ENCODE measurements around the gene GLYATL1. TPM values are rescaled to one million over a fixed set of nuclear protein-coding genes. Genes with fewer than 3 reads are reported as not detected.

GLYATL1 gene
- polyA plus RNA-seq, 2 of the 4 experiments (the other 2 are of a cell fraction) = 0.10 TPM; not detected in 1

DNA sequence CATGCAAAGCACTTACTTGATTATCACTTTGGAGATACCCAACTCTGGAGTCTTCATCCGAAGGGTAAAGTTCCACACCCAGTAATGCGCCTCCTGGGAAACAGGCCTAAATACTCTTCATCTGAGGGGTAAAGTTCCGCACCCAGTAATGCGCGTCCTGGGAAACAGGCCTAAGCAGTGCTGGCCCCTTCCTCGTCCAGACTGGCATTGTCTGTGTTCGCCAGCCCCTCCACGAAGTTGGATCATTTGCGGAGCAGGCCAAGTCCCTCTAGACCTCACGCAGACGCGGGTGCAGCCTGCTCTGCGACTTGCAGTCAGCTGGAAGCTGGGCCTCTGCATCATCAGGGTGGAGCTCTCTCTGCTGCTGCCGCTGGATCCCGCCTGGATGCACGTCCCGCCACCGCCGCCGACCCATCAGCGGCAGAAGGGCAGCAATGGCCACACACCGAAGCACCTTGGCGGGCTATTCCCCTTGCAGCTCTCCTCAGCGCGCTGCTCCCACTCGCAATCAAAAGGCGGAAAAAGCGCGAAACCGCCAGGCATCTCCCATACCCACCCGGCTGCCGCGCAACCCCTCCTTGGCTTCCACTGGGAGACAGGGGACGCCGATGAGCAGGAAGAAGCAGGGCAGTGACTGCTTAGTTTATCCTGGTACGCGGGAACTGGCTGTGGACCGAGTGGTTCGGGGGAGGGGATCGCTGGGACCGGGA is 34.1 kb upstream of the GLYATL1 start:
- H3K4me2 ChIP-seq = peak overlapping the region; percentile 36; the same call in 2 of the 3 replicates
- ChIA-PET POLR2A (no interaction called here), CTCF (no interaction called here)
- H3K4me3 ChIP-seq = peak overlapping the region; percentile 42
- ATAC-seq (peak; percentile 59 to 67), DNase-seq (ENCODE audit: low read depth in 1 of 2, low spot score in 1 of 2) (no peak), FAIRE-seq (no peak)
- no peak for TF ChIP-seq RAD21 (conservative IDR thresholded peaks at IDR 0.05 in 1 of 2, IDR thresholded peaks at IDR 0.05 in 1 of 2)
- TF ChIP-seq, protein P1, sequence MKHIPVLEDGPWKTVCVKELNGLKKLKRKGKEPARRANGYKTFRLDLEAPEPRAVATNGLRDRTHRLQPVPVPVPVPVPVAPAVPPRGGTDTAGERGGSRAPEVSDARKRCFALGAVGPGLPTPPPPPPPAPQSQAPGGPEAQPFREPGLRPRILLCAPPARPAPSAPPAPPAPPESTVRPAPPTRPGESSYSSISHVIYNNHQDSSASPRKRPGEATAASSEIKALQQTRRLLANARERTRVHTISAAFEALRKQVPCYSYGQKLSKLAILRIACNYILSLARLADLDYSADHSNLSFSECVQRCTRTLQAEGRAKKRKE (CRISPR knock-in tag; IDR thresholded peaks at IDR 0.05; ENCODE audit: low read depth) = no peak
- TF ChIP-seq, protein P2, sequence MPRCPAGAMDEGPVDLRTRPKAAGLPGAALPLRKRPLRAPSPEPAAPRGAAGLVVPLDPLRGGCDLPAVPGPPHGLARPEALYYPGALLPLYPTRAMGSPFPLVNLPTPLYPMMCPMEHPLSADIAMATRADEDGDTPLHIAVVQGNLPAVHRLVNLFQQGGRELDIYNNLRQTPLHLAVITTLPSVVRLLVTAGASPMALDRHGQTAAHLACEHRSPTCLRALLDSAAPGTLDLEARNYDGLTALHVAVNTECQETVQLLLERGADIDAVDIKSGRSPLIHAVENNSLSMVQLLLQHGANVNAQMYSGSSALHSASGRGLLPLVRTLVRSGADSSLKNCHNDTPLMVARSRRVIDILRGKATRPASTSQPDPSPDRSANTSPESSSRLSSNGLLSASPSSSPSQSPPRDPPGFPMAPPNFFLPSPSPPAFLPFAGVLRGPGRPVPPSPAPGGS (IDR thresholded peaks at IDR 0.05) = no peak
- no peak for TF ChIP-seq FOSB (CRISPR knock-in tag; IDR thresholded peaks at IDR 0.05)
- TF ChIP-seq, protein P3, sequence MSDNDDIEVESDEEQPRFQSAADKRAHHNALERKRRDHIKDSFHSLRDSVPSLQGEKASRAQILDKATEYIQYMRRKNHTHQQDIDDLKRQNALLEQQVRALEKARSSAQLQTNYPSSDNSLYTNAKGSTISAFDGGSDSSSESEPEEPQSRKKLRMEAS (IDR thresholded peaks at IDR 0.05) = no peak; the same call in 1 of the 2 replicates
- WGBS (ENCODE audit: missing lambda C conversion rate) = 63% methylated on average over 31 of the region's 41 CpGs
- no peaks in the 10 kb centered on the region for H3K9me3 ChIP-seq
- H3K27ac ChIP-seq = peak overlapping the region in 1 of 2 experiments; percentile 42; a peak in 1 of 6 replicates
- no peaks in the 10 kb centered on the region for H3K4me1 ChIP-seq

DNA sequence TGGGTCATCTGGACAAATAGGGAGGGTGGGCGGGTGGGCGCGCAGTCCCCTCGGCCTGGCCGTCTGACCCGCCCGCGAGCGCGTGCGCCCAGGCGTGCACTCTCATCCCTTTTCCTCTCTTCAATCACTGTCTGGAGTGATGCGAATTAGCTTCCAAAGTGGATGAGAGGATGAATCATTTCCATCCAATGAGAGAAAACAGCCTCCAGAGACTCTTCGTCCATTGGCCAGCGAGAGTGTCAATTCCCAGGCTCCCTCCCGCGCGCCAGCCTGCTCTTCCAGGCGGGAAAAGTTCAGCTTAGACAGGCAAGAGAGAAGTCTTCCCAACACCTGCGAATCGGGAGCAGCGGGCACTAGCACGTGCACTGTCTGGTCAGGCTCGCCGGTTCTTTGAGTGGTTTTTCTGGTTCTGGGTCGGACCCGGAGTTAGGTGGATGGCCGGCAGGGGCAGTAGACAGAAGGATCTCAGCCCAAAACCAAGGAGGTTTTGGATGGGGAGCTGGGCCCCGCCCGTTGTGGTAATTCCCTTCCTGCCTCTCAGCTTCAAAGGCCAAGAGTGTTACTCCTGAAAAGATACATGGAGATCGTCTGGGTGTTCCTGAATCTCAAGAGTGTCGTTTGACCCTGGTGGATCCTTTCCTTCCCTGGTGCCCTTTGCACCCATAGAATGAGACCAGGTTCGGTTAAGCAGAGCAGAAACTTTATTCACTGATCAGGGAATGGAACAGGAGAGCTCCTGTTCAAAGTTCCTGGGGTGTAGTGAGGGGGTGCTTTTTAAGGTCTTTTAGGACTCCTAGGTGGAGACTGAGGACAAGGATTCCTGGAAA is 33.4 kb upstream of the GLYATL1 start:
- DNase-seq (ENCODE audit: low read depth in 1 of 2, low spot score in 1 of 2) = peak; percentile 48 to 75
- ATAC-seq = peak; percentile 77 to 90
- TF ChIP-seq, protein P4, sequence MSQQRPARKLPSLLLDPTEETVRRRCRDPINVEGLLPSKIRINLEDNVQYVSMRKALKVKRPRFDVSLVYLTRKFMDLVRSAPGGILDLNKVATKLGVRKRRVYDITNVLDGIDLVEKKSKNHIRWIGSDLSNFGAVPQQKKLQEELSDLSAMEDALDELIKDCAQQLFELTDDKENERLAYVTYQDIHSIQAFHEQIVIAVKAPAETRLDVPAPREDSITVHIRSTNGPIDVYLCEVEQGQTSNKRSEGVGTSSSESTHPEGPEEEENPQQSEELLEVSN (IDR thresholded peaks at IDR 0.05; ENCODE audit: borderline replicate concordance, low read depth) = peak; percentile 89
- TF ChIP-seq HOXB5 (CRISPR knock-in tag; IDR thresholded peaks at IDR 0.05) = no peak
- TF ChIP-seq, protein P3 (IDR thresholded peaks at IDR 0.05) = peak; percentile 47
- FAIRE-seq = no peak
- Histone ChIP-seq H3K4me3 (peak overlapping the region; percentile 42), H3K9me3 (no peaks in the 10 kb centered on the region), H3K27ac (peak overlapping the region in 1 of 2 experiments; percentile 42; a peak in 1 of 6 replicates), H3K4me2 (peak overlapping the region; percentile 36; the same call in 2 of the 3 replicates), H3K4me1 (no peaks in the 10 kb centered on the region)
- POLR2A ChIA-PET = no interaction called here
- 43% methylated on average over 33 of the region's 33 CpGs for WGBS (ENCODE audit: missing lambda C conversion rate)
- CTCF ChIA-PET = no interaction called here

DNA sequence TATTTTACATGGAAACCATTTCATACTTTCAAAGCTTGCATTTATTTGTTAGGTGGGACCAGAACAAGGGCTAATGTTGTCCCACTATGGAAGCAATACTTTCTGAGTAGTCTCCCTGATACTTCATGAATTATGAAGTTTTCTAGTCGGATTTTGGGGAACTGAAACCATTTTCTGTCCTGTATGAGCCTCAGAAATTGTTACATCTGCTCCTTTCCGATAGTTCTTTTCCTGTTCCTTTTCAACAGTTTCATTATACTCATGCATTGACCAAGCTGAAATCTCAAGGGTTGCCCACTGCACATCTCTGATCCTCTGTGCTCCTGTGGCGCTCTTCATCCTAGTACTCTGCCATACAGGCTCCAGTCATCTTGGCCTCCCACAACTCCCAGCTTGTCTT is 31.5 kb upstream of the GLYATL1 start:
- Histone ChIP-seq H3K9me3 (no peaks in the 10 kb centered on the region), H3K4me1 (no peaks in the 10 kb centered on the region), H3K4me2 (no peak overlapping the region), H3K4me3 (no peak overlapping the region), H3K27ac (no peak overlapping the region)
- no peak for FAIRE-seq
- CTCF ChIA-PET = no interaction called here
- no peak for ATAC-seq
- no peak for DNase-seq (ENCODE audit: low read depth in 1 of 2, low spot score in 1 of 2)
- TF ChIP-seq HOXB5 (CRISPR knock-in tag; IDR thresholded peaks at IDR 0.05) (no peak), JUNB (IDR thresholded peaks at IDR 0.05) (no peak), POLR2AphosphoS2 (conservative IDR thresholded peaks at IDR 0.05; ENCODE audit: low read length) (no peak), TFCP2L1 (CRISPR knock-in tag; IDR thresholded peaks at IDR 0.05) (no peak), KDM1A (IDR thresholded peaks at IDR 0.05; ENCODE audit: low read depth) (no peak), EHF (CRISPR knock-in tag; IDR thresholded peaks at IDR 0.05) (no peak), HEYL (CRISPR knock-in tag; IDR thresholded peaks at IDR 0.05) (no peak), RAD21 (conservative IDR thresholded peaks at IDR 0.05 in 1 of 2, IDR thresholded peaks at IDR 0.05 in 1 of 2) (no peak), FOSB (CRISPR knock-in tag; IDR thresholded peaks at IDR 0.05) (no peak), POLR2A (IDR thresholded peaks at IDR 0.05; ENCODE audit: low read length) (no peak), GATA3 (IDR thresholded peaks at IDR 0.05; ENCODE audit: borderline replicate concordance) (no peak)
- TF ChIP-seq, protein P5, sequence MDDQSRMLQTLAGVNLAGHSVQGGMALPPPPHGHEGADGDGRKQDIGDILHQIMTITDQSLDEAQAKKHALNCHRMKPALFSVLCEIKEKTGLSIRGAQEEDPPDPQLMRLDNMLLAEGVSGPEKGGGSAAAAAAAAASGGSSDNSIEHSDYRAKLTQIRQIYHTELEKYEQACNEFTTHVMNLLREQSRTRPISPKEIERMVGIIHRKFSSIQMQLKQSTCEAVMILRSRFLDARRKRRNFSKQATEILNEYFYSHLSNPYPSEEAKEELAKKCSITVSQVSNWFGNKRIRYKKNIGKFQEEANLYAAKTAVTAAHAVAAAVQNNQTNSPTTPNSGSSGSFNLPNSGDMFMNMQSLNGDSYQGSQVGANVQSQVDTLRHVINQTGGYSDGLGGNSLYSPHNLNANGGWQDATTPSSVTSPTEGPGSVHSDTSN (IDR thresholded peaks at IDR 0.05) = no peak
- TF ChIP-seq, protein P6, sequence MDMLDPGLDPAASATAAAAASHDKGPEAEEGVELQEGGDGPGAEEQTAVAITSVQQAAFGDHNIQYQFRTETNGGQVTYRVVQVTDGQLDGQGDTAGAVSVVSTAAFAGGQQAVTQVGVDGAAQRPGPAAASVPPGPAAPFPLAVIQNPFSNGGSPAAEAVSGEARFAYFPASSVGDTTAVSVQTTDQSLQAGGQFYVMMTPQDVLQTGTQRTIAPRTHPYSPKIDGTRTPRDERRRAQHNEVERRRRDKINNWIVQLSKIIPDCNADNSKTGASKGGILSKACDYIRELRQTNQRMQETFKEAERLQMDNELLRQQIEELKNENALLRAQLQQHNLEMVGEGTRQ (IDR thresholded peaks at IDR 0.05) = no peak
- 22% methylated on average over 3 of the region's 3 CpGs for WGBS (ENCODE audit: missing lambda C conversion rate)
- POLR2A ChIA-PET = no interaction called here

Measured in A549 (cell line).